Amniotic stem cell (primary cell): Measurements from ENCODE around the gene SUCLA2.
"Not testable (repeated sequence)": the region's sequence is repeated elsewhere in the genome, so short reads cannot be mapped to it uniquely, and the experiment has no call there.

Experiments
- DNase-seq: peaks from one replicate; lab custom pipeline; 2025; lab: John Stamatoyannopoulos, UW

Gene SUCLA2

GRCh38 chr13:47991859-47992258, 9.2 kb downstream of the SUCLA2 start:
- no peak for DNase-seq

DNA sequence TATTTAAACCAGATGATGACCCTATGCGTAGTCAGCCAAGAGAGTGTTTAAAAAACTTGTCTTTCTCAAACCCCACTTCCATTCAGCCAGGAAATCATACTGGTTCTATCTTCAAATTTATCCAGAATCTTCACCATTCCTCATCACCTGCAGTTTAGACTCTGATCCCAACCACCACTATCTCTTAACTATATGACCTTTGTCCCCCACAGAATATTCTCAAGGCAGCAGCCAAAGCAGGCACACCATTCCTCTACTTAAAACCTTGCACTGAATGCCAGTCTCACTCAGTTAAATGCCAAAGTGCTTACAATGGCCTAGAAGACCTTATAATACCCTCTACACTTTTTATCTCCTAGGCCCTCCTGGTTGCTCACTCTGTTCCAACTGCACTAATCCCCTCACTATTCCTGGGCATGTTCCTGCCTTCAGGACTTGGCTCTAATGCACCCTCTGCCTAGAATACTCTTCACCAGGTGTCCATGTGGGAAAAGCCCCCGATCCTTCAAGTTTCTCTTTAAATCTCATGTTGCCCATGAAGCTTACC, 10.1 kb downstream of the SUCLA2 start:
- DNase-seq: no peak

- DNase-seq: no peak
These were observed 10.6 kb downstream of the SUCLA2 start for GRCh38 chr13:47990427-47990826.

DNA sequence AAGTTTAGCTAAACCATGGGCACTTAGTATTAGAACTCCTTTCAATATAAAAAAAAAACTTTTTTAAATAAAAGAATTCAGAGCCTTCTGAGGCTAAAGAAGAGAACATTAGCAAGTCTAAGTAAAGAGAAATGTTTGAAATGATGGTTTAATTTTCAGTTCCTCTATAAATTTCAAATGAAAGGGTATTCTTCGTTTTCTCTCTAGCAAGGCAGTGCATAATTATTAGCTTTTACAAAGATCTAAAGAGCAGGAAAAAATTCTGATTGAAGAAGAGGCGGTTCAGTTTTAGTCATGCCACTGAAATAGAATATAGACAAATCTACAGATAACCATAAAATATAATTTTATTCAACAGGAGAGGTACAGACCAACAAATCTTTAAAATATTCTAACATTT, 18.0 kb downstream of the SUCLA2 start:
- DNase-seq: no peak

DNA sequence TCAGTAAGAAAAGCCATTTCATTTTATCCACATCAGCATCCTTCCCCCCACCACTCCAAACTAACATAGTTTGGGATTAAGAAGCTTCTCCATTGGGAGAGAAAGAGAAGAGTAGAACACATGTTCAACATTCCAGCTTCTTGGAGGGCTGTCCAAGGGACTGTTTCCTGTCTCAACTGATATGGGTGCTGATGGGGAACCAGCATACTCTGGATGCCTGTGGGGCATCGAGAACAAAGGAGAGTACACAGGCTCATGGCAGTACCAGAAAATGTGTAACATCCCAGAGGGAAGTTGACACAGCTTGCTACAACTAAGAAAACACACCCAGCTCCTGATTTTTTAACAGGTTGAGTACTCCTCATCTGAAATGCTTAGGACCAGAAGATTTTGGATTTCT, 24.7 kb downstream of the SUCLA2 start:
- no peak for DNase-seq

DNA sequence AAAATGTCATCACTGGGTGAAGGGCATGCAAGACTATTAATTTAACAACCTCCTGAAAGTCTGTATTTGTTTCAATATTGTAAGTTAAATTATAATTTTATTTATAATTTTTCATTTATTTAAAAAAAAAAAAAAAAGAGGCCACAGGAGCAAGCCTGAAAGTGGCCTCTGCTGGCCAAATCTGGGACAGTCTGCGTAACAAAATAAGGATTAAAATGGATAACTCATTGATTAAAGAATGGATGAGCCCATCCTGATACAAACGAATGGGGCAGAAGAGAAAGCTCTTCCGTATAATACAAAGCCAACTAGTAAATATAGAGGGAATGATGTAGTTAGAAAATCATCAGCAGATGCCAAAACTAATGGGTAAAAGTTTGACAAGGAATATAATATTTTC, 36.2 kb downstream of the SUCLA2 start:
- no peak for DNase-seq

DNA sequence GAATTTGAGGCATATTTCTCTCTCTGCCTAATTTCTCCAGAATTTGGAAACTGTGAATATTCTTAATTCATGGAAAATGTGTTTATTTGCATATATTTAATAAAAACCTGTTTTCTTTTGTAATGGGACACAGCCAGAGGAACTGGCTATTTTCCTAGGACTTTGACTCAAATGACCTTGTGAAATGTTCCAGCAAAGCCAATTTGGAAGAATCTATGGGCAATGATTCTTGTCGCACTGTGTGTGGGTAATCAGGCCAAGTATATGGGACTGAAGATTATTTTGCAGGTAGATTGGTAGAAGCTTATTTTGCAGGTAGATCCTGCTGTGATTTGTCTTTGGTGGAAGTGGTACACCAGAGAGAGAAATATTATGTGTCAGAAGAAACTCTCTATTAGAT, 38.8 kb downstream of the SUCLA2 start:
- DNase-seq: no peak

GRCh38 chr13:47959468-47960247, 41.4 kb downstream of the SUCLA2 start:
- DNase-seq: no peak

DNA sequence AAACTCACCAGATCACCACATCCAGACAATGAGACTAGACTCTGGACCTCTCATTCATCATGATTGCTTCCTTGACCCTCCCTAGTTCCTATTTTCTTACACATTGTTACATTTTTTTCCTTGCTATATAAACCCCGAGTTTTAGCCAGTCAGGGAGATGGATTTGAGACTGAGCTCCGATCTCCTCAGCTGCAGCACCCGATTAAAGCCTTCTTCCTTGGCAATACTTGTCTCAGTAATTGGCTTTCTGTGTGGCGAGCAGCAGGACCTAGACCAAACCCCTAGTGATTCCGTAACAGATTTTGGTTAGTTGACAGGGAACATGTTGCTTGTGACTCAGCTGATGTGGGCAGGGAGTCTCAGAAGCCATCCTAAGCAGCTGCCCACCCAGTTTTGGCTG, 44.0 kb downstream of the SUCLA2 start:
- DNase-seq: no peak

DNA sequence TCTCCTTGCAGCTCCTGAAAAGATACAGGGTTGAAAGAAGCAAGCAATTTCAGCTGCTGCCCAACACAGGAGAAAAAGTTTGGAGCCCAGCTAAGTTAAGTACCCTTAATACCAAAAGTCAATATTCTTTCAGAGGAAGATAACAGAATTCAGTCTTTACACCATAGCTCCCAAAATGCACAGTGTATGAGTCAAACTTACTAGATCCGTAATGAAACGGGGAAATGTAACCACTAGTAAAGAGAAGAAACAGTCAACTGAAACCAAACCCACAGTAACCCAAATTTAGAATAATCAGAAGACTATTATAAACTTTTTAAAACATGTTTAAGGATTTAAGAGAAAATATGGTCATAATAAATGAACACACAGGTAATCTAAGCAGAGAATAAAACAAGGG, 45.2 kb downstream of the SUCLA2 start:
- no peak for DNase-seq

DNA sequence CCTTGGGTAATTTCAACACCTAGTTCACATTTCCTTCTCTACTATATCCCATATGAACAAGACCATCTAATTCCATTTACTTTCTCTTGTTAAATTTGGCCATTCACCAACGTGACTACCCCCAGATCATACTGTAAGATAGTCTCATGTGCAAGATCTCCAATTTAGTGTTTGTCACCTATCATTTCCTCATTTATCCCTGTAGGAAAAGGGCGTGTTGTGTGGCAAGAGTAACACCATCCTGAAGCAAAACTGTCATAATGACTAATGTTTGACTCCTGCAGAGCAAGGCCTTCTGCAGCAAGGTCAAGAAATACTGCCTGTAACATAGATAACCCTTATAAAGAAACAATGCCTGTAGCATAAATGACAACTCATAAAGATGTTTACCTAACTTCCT, 51.3 kb downstream of the SUCLA2 start:
- DNase-seq: no peak

DNA sequence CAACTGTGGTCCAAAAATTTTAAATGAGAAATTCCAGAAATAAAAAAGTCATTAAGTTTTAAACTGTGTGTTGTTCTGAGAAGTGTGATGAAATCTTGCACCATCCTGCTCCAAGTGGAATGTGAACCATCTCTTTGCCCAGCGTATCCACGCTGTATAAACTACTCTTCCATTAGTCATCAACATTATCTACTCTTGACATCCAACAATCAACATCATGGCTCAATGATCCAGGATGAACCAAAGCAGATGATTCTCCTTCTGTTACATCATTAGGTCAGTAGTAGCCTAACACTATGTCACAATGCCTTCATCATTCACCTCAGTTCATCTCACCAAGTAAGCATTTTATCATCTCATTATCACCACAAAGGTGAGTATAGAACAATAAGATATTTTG, 55.3 kb downstream of the SUCLA2 start:
- DNase-seq: no peak

GRCh38 chr13:47945146-47945545, 55.9 kb downstream of the SUCLA2 start:
- not testable (repeated sequence) for DNase-seq

- DNase-seq: no peak
These were observed 66.7 kb downstream of the SUCLA2 start for GRCh38 chr13:47934371-47934770.

GRCh38 chr13:47932950-47933923, 67.8 kb downstream of the SUCLA2 start:
- DNase-seq: no peak

GRCh38 chr13:47930649-47931165, 70.4 kb downstream of the SUCLA2 start:
- no peak for DNase-seq

DNA sequence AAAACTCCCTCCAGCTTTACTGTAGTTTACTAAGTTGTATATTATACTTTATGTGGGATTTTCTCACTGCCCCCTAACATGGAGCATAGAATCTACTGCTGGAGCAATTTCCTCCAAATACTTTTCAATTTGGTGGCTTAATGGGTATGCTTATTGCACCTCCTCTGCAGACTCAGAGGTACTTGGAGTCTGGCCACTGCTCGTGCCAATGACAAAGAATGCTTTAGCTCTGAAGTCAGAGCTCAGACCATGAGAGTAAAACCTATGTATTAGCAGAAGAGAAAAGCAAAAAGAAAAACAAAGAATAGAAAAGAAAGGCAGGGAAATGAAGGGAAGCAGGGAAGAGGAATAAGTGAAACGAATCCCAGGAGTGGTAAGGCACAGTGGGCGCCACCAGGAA, 71.9 kb downstream of the SUCLA2 start:
- DNase-seq: no peak

DNA sequence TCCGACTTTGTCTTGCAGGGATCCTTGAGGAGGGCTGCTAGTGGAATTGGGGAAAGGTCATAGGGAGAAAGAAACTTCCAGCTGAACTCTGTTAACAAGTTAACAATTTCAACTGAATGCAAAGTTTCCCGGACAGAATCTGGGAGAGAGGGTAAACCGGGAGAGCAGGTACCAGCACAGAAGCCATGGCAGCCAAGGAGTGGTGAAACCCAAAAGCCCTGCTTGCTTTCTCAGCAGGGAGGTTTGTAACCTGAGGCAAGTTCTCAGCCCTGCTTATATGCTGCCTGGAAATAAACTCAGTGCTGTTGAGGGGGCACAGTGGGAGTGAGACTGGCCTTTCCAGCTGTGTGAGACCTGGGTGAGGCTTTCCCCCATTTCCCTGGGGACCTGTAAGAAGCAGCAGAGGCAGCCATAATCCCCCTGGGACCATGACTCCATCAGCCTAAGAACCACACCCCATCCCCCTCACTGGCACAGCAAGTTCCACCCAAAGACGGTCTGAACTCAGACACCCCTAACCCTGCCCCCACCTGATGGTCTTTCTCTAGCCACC, 84.0 kb downstream of the SUCLA2 start:
- DNase-seq: no peak

GRCh38 chr13:47908197-47908902, 92.7 kb downstream of the SUCLA2 start:
- no peak for DNase-seq

DNA sequence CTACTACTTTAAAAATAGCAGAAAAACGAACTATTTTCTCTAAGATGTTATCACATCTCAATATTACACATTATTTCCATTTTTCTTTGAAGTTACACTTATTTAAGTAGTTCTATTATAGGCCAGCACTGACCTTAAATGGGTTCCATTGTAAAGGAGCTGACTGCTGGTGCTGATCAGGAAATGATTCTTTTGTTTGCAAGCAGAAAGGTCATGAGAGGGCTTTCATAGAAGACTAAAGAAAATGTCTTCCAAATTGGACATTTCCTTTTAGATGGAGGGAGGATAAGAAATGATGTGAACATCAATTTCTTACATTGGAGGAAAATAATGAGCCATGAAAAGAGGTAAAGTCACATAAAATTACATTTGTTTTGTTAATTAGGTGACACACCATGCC, 96.2 kb downstream of the SUCLA2 start:
- no peak for DNase-seq

DNA sequence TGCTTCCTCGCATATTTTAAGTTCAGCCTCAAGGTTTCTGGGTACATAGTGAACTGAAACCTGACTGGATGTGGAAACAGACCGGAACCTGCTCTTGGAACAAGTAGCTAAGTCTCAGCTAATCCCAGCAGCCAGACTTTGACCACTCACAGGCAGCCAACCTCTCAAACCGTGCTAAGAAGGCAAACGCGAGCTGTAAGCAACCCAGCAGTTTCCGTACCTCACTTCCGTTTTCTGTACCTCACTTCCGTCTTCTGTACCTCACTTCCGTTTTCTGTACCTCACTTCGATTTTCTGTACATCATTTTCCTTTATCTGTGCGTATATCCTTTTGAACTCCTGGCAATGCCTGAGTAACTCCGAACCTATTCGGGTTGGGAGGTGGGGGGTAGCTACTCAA, 96.8 kb downstream of the SUCLA2 start:
- DNase-seq: no peak

GRCh38 chr13:47903836-47904235, 97.2 kb downstream of the SUCLA2 start:
- no peak for DNase-seq
